GM23248 (cell line): ENCODE measurements around the gene TMEM14C. TPM values are rescaled to one million over a fixed set of nuclear protein-coding genes. Genes with fewer than 3 reads are reported as not detected.

Experiments used
- DNase-seq: peaks from one replicate; pipeline ENCODE4 v3.0.0-alpha.2; 2015
- H2AFZ ChIP-seq: fragments of 200-600 bp; sonication (generic); 2 replicates; pipeline ENCODE4 v1.6.1; 2016; ENCODE audit warnings: antibody characterized with exemption
- H3F3A ChIP-seq: fragments of 200-600 bp; sonication (generic); 2 replicates; pipeline ENCODE4 v1.6.1; 2016; ENCODE audit warnings: mild to moderate bottlenecking, antibody characterized with exemption, mixed run types; ENCODE audit not compliant: insufficient read depth
- H3K27ac ChIP-seq: fragments of 200-600 bp; sonication (generic); 2 replicates; pipeline ENCODE4 v1.5.1; 2016; ENCODE audit warnings: mild to moderate bottlenecking
- H3K27me3 ChIP-seq: fragments of 200-600 bp; sonication (generic); replicated peaks from 2 replicates; pipeline ENCODE4 v1.6.1; 2016; ENCODE audit warnings: mild to moderate bottlenecking; ENCODE audit not compliant: insufficient read depth
- H3K36me3 ChIP-seq: fragments of 200-600 bp; sonication (generic); 2 replicates; pipeline ENCODE4 v1.6.1; 2016; ENCODE audit warnings: low read depth, mild to moderate bottlenecking
- H3K4me1 ChIP-seq: fragments of 200-600 bp; sonication (generic); 2 replicates; pipeline ENCODE4 v1.6.1; 2016; ENCODE audit warnings: mild to moderate bottlenecking; ENCODE audit not compliant: insufficient read depth
- H3K4me2 ChIP-seq: fragments of 200-600 bp; sonication (generic); one replicate; pipeline ENCODE4 v1.6.1; 2016; ENCODE audit warnings: mild to moderate bottlenecking; ENCODE audit not compliant: unreplicated experiment
- H3K4me3 ChIP-seq: fragments of 200-600 bp; sonication (generic); 2 replicates; pipeline ENCODE4 v1.5.1; 2016; ENCODE audit warnings: mild to moderate bottlenecking
- H3K79me2 ChIP-seq: fragments of 200-600 bp; sonication (generic); 2 replicates; pipeline ENCODE4 v1.6.1; 2016; ENCODE audit warnings: mild to moderate bottlenecking; ENCODE audit not compliant: insufficient read depth
- H3K9ac ChIP-seq: fragments of 200-600 bp; sonication (generic); 2 replicates; pipeline ENCODE4 v1.6.1; 2016; ENCODE audit warnings: mild to moderate bottlenecking
- H3K9me2 ChIP-seq: fragments of 200-600 bp; sonication (generic); 2 replicates; pipeline ENCODE4 v1.6.1; 2016; ENCODE audit warnings: mixed run types, mild to moderate bottlenecking, moderate library complexity; ENCODE audit not compliant: insufficient read depth
- H3K9me3 ChIP-seq: fragments of 200-600 bp; sonication (generic); one replicate; pipeline ENCODE4 v1.6.1; 2017; ENCODE audit warnings: low read depth
- H4K20me1 ChIP-seq: fragments of 200-600 bp; sonication (generic); 2 replicates; pipeline ENCODE4 v1.6.0; 2016; ENCODE audit not compliant: insufficient read depth
- EZH2 ChIP-seq: fragments of 200-600 bp; sonication (generic); IDR thresholded peaks from 2 replicates; pipeline ENCODE4 v1.6.1; 2018; ENCODE audit warnings: antibody characterized with exemption, mild to moderate bottlenecking; ENCODE audit not compliant: insufficient read depth, poor library complexity, severe bottlenecking
- EZH2phosphoT487 ChIP-seq: fragments of 200-600 bp; sonication (generic); IDR thresholded peaks from 2 replicates; pipeline ENCODE4 v1.6.1; 2018; ENCODE audit warnings: antibody characterized with exemption, moderate library complexity, mild to moderate bottlenecking, low read depth; ENCODE audit not compliant: insufficient read depth
- WGBS, 2 experiments: methylation state at CpG; one replicate each; pipeline ENCODE4 v1.1.6; 2015 to 2017; ENCODE audit warnings: low lambda C conversion rate in 2 of 2, low coverage in 1 of 2; ENCODE audit errors: missing lambda C conversion rate in 2 of 2; 5-methylcytosine and 5-hydroxymethylcytosine counted together
- in situ Hi-C: fragments of 300-500 bp; cut with MboI; formaldehyde crosslinking; loops from 2 replicates; pipeline ENCODE4 v1.15.0; 2020
- polyA plus RNA-seq: library from polyadenylated mRNA; unstranded; fragments of >200 nt; fragmentation: Nextera tagmentation; extraction: Ambion mirVana; gene quantifications from 2 replicates; pipeline ENCODE4 v1.2.1, GENCODE V29; 2016
- total RNA-seq: library from RNA; depleted of rRNA; stranded (reverse); fragments of >200 nt; shearing (Covaris generic); gene quantifications from 2 replicates; pipeline ENCODE4 v1.2.3, GENCODE V29; 2014

TMEM14C gene
- total and polyA plus RNA-seq, 2 experiments from 2014 or later, result 164 to 272 TPM

- peak overlapping the region; percentile 87 for H3K4me2 ChIP-seq
- H3K79me2 ChIP-seq, result peaks cover 71% of the 10 kb centered on the region
- peak overlapping the region; percentile 89 for H2AFZ ChIP-seq
- H3K36me3 ChIP-seq, result no peaks in the 10 kb centered on the region
- H3K4me3 ChIP-seq, result peak overlapping the region; percentile 91
- 2% methylated on average over 17 of the region's 17 CpGs for WGBS, 2 experiments
- H4K20me1 ChIP-seq, result no peaks in the 10 kb centered on the region
- in situ Hi-C loops, result no loop called here
- H3K27ac ChIP-seq, result peak overlapping the region; percentile 96
- no peaks in the 10 kb centered on the region for H3F3A ChIP-seq
- H3K4me1 ChIP-seq, result peaks cover 18% of the 10 kb centered on the region
- H3K9ac ChIP-seq, result peak overlapping the region; percentile 91
- H3K9me2 ChIP-seq, result no peaks in the 10 kb centered on the region
- H3K27me3 ChIP-seq, result no peaks in the 10 kb centered on the region
- TF ChIP-seq EZH2phosphoT487 (no peak), EZH2 (no peak)
- no peaks in the 10 kb centered on the region for H3K9me3 ChIP-seq
- peak; percentile 25 for DNase-seq
Measured at GRCh38 chr6:10695086-10695657, 27.7 kb upstream of the TMEM14C start.

- Histone ChIP-seq H3K79me2 (peaks cover 74% of the 10 kb centered on the region), H3K9me3 (no peaks in the 10 kb centered on the region), H3F3A (no peaks in the 10 kb centered on the region), H3K4me2 (no peak overlapping the region), H3K4me3 (no peak overlapping the region), H4K20me1 (no peaks in the 10 kb centered on the region), H3K4me1 (peaks cover 18% of the 10 kb centered on the region), H3K27me3 (no peaks in the 10 kb centered on the region), H3K36me3 (no peaks in the 10 kb centered on the region), H3K27ac (no peak overlapping the region), H2AFZ (no peak overlapping the region), H3K9me2 (no peaks in the 10 kb centered on the region), H3K9ac (no peak overlapping the region)
- no peak for DNase-seq
- in situ Hi-C loops, result no loop called here
- WGBS, 2 experiments, result 97 to 98% methylated on average over 4 of the region's 4 CpGs
- TF ChIP-seq EZH2phosphoT487, result no peak
- no peak for TF ChIP-seq EZH2
Measured at GRCh38 chr6:10696655-10697054, 26.2 kb upstream of the TMEM14C start.

GRCh38 chr6:10713962-10714361, 8.9 kb upstream of the TMEM14C start:
- H3K4me2 ChIP-seq, result no peak overlapping the region
- no peaks in the 10 kb centered on the region for H3K79me2 ChIP-seq
- H3K27ac ChIP-seq, result no peak overlapping the region
- in situ Hi-C loops, result no loop called here
- no peak overlapping the region for H3K9ac ChIP-seq
- H3K27me3 ChIP-seq, result no peaks in the 10 kb centered on the region
- peaks cover 23% of the 10 kb centered on the region; the same call in 1 of the 2 replicates for H3F3A ChIP-seq
- TF ChIP-seq EZH2phosphoT487, result no peak
- WGBS, 2 experiments, result 77 to 80% methylated on average over 8 of the region's 8 CpGs
- no peak overlapping the region for H2AFZ ChIP-seq
- no peak for DNase-seq
- peaks cover 4% of the 10 kb centered on the region for H3K36me3 ChIP-seq
- H3K4me1 ChIP-seq, result no peaks in the 10 kb centered on the region
- H3K9me3 ChIP-seq, result no peaks in the 10 kb centered on the region
- H3K9me2 ChIP-seq, result no peaks in the 10 kb centered on the region
- no peak overlapping the region for H3K4me3 ChIP-seq
- H4K20me1 ChIP-seq, result no peaks in the 10 kb centered on the region

- WGBS, 2 experiments, result 66 to 67% methylated on average over 8 of the region's 8 CpGs
- TF ChIP-seq EZH2phosphoT487, result no peak
- no peak for TF ChIP-seq EZH2
- in situ Hi-C loops, result no loop called here
- Histone ChIP-seq H3K4me2 (peak overlapping the region; percentile 83), H3K79me2 (peaks cover 14% of the 10 kb centered on the region), H4K20me1 (no peaks in the 10 kb centered on the region), H3K36me3 (no peaks in the 10 kb centered on the region), H3K4me1 (peaks cover 13% of the 10 kb centered on the region; the same call in 1 of the 2 replicates), H3F3A (peaks cover 19% of the 10 kb centered on the region; the same call in 1 of the 2 replicates), H3K9ac (peak overlapping the region; percentile 73), H3K9me3 (no peaks in the 10 kb centered on the region), H3K9me2 (no peaks in the 10 kb centered on the region), H3K4me3 (peak overlapping the region; percentile 83), H3K27me3 (no peaks in the 10 kb centered on the region), H3K27ac (no peak overlapping the region), H2AFZ (peak overlapping the region; percentile 89)
- DNase-seq, result peak; percentile 30
Measured at GRCh38 chr6:10719296-10719963, 3.4 kb upstream of the TMEM14C start.
